NCI-H1105 treated with DMSO at 0.1 percent for 48 hours (cell line): ENCODE results near the gene GRIN2D.

Experiments used
- DNase-seq: peaks from one replicate; lab custom pipeline; 2025; lab: John Stamatoyannopoulos, UW

The GRIN2D gene

GRCh38 chr19:48398102-48398374, 4.6 kb downstream of the GRIN2D start:
- no peak for DNase-seq

DNA sequence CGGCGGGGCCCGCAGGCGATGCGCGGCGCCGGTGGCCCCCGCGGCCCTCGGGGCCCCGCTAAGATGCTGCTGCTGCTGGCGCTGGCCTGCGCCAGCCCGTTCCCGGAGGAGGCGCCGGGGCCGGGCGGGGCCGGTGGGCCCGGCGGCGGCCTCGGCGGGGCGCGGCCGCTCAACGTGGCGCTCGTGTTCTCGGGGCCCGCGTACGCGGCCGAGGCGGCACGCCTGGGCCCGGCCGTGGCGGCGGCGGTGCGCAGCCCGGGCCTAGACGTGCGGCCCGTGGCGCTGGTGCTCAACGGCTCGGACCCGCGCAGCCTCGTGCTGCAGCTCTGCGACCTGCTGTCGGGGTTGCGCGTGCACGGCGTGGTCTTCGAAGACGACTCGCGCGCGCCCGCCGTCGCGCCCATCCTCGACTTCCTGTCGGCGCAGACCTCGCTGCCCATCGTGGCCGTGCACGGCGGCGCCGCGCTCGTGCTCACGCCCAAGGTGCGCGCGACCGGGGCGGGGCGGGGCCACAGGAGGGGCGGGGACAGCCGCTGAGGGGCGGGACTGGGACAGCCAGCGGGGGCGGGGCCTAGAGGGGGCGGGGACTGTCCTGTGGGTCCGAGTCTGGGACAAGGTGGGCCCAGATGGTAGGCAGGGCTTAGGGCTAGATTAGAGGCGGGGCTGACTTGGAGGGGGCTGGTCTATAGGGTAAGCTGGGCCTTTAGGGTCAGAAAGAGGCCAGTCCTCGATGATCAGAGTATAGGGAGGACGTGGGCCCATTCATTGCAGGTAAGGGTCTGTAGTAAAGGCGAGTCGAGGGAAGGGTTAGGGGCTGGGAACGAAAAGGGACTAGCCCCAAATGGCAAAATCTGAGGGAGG, 5.1 kb downstream of the GRIN2D start:
- peak; percentile 82 for DNase-seq

DNA sequence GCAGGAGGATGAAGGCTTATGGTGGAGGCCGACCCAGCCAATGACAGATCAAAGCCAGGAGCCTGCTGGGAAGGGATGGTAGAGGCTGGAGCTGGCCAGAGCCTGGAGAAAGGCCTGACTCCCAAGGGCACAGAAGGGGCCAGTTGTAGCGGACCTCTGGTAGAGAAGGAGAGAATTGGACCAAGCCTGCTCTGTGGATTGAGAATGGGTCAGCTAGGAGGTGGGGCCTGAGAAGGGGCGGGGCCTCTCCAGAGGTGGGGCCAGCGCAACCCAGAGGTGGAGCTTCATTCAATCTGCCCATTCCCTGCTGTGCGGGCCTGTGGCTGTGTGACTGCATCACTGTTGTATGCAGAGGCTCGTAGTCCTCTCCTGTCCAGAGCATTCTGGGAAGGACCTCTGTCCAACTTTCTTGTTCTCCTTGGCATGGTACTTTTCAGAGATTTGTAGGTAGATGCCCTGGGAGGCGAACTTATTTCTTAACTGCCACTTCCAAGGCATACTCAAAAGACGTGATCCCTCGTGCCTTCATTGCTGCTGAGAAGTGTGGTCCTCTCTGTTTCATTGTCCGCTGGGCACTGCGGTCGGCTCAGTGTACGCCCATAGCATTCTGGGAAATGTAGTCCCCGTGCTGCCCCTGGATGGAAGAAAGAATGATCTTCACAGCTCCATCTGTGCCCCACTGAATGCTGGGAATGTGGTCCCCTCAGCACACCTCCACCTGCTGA, 6.7 kb downstream of the GRIN2D start:
- DNase-seq, result no peak

- DNase-seq, result no peak
Observed at GRCh38 chr19:48401287-48401686, 7.8 kb downstream of the GRIN2D start.

DNA sequence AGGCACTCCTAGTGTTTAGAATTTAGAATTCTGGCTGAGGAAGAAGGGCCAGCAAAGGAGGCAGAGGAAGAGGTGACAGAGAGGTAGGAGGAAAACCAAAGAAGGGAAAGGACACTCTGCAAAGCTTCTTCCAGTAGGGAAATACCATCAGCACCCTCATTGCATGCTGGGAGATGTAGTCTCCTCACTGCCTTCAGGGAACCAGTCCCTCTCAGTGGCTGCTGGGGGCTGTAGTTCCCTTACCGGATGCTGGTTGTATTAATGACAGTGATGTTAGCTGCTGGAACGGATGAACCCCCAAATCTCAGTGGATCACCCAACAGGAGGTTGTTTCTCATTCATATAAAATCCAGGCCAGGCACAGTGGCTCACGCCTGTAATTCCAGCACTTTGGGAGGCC, 10.1 kb downstream of the GRIN2D start:
- DNase-seq, result no peak

GRCh38 chr19:48405010-48405659, 11.7 kb downstream of the GRIN2D start:
- no peak for DNase-seq

- DNase-seq, result no peak
Observed at GRCh38 chr19:48405850-48406249, 12.4 kb downstream of the GRIN2D start.

DNA sequence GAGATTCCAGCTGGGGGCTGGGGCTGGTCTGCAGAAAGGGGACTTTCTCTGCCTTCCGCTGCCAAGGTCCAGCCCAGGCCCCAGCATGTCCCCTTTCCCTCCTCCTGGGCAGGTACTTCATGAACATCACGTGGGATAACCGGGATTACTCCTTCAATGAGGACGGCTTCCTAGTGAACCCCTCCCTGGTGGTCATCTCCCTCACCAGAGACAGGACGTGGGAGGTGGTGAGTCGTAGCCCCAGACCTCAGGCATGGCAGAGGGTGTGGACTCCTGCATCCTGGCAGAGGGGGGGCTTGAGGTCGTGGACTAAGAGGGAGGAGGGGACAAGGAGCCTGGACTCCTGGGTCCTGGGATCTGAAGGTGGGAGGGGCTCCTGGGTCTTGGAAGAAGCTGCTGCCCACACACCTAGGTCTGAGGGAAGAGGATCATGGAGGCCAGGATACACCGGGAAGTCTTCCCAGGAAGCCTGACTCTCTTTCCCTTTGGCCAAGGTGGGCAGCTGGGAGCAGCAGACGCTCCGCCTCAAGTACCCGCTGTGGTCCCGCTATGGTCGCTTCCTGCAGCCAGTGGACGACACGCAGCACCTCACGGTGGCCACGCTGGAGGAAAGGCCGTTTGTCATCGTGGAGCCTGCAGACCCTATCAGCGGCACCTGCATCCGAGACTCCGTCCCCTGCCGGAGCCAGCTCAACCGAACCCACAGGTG, 20.6 kb downstream of the GRIN2D start:
- no peak for DNase-seq

DNA sequence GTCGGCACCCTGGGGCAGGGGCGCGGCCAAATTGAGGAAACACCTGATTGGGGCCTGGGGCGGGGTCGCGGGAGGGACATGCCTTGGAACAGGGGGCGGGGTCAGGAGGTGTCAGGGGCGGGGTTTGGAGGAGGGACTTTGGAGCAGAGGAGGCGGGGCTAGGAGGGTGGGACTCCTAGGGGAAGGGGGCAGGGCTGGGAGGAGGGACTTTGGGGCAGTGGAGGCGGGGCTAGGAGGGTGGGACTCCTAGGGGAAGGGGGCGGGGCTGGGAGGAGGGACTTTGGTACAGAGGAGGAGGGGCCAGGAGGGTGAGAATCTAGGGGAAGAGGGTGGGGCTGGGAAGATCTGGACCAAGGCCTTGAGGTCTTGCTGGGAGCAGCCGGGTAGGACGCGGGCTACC, 21.9 kb downstream of the GRIN2D start:
- no peak for DNase-seq

DNA sequence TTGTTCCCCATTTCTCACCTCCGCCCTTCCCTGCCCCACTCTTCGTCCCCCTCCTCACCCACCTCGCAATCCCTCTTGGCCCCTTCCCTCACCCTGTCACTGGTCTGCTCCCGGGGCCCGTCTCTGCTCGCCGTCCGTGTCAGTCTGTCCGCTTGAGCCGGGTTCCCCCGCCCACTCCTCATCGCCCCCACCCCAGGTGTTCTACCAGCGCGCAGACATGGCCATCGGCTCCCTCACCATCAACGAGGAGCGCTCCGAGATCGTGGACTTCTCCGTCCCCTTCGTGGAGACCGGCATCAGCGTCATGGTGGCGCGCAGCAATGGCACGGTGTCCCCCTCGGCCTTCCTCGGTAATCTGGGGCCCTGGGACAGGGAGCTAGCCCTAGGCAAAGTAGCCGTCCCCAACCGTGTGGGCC, 22.3 kb downstream of the GRIN2D start:
- DNase-seq, result no peak

DNA sequence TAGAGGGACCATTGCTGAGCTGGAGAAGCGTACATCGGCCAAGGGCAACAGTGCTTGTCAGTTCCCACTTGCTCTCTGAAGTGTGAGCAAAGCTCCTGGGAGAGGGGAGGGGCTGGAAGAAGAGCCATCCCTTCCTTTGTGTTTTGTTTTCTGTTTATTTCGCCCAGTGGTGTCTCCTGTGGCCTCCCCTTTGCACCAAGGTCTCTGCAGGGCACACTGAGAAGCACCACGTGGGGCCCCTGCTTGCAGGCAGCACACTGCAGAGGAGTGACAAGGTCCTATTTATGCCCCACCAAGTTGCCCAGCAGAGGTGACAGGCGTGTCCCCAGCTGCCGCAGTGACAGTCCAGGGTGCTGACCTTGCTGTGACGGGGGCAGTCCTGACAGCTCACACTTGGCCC, 24.0 kb downstream of the GRIN2D start:
- no peak for DNase-seq

- DNase-seq, result no peak
Observed at GRCh38 chr19:48418317-48419064, 25.0 kb downstream of the GRIN2D start.

- no peak for DNase-seq
Observed at GRCh38 chr19:48419158-48419920, 25.9 kb downstream of the GRIN2D start.

- no peak for DNase-seq
Observed at GRCh38 chr19:48421548-48421947, 28.1 kb downstream of the GRIN2D start.

DNA sequence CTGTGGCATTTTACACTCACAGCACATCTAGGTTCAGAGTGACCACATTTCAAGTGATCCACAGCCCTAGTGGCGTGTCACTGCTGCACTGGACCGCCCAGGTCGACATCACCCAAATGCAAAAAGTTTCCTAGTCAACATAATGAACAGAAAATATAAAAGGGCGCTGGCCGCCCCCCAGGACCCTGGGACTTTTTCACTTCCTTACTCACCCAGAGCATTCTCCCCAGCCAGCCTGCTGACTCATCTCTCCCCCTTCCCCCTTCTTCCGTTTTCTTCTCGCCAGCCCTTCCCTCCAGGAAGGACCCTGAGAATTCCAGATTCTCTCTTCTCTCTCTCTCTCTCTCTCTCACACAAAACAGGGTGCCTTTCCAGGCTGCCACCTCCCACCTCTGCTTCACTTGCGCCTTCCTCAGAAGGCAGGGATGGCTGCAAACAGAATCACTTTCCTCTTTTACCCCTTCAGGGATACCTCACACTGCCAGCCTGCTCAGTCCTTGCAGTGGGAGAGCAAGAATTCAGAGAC, 31.3 kb downstream of the GRIN2D start:
- DNase-seq, result no peak

GRCh38 chr19:48428670-48429069, 35.2 kb downstream of the GRIN2D start:
- DNase-seq, result no peak

GRCh38 chr19:48433337-48433736, 39.9 kb downstream of the GRIN2D start:
- no peak for DNase-seq

DNA sequence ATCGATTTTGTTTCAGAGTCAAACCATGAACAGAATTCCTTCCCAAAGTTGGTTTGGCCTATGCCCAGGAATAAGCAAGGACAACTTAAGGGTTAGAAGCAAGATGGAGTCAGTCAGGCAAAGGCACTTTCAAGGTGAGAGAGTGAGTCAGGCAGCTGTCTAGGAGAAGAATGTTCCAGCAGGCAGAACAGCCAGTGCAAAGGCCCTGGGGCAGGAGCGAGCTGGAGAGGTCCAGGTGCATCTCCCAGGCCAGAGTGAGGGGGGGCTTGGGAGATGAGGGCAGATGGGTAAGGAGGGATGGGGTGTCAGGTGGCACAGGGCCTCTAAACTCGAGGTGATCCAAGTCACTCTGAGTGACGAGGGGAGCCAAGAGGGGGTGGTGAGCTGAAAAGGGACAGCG, 43.1 kb downstream of the GRIN2D start:
- DNase-seq, result no peak

DNA sequence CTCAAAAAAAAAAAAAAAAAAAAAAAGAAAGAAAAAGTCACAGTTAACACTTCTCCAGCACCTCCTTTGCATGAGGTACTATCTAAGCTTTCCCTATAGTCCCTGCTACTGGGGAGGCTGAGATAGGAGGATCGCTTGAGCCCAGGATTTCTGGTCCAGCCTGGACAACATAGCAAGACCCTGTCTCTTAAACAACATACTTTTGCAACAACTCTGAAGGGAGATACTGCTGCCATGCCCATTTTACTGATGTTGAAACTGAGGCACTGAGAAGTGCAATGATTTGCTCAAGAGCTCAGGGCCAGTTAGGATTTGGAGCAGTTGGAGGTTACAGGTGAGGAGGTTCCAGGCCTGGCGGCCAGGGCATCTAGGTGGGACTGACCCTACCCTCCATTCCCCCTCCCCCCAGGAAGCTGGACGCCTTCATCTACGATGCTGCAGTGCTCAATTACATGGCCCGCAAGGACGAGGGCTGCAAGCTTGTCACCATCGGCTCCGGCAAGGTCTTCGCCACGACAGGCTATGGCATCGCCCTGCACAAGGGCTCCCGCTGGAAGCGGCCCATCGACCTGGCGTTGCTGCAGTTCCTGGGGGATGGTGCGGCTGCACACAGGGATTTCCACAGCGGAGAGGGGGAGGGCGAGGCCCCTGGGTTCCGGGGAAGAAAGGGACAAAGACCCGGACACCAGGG, 48.0 kb downstream of the GRIN2D start:
- no peak for DNase-seq
